HepG2 (cell line): ENCODE data around the gene PSMD12. TPM values are rescaled to one million over a fixed set of nuclear protein-coding genes. Genes with fewer than 3 reads are reported as not detected.
A peak's percentile ranks its signal among the peaks of the same experiment; 100 is the strongest.

ENCODE experiments used
- GATA4 ChIP-seq: sonication (generic); IDR thresholded peaks from 2 replicates; pipeline ENCODE4 v1.6.1; 2016; ENCODE audit warnings: antibody characterized with exemption, low read depth, borderline replicate concordance
- HNRNPL ChIP-seq: fragments of 200-400 bp; formaldehyde crosslinking; IDR thresholded peaks from 2 replicates; pipeline ENCODE4 v1.6.1; 2017; ENCODE audit warnings: mild to moderate bottlenecking, low read depth, low read length
- IKZF1 ChIP-seq: fragments of 450-650 bp; IDR thresholded peaks from 2 replicates; pipeline ENCODE4 v1.7.1; 2016
- JUNB ChIP-seq: sonication (generic); formaldehyde crosslinking; IDR thresholded peaks from 2 replicates; pipeline ENCODE4 v1.8.0; 2022; ENCODE audit warnings: missing genetic modification reagents, mild to moderate bottlenecking, borderline replicate concordance
- ZNF296 ChIP-seq: sonication (generic); formaldehyde crosslinking; conservative IDR thresholded peaks from 2 replicates; pipeline ENCODE4 v1.5.0; 2020; ENCODE audit warnings: mild to moderate bottlenecking, missing genetic modification reagents
- ZNF33B ChIP-seq: sonication (generic); formaldehyde crosslinking; IDR thresholded peaks from 2 replicates; pipeline ENCODE4 v1.5.1; 2020; ENCODE audit warnings: mild to moderate bottlenecking, missing genetic modification reagents
- ZNF496 ChIP-seq: sonication (generic); formaldehyde crosslinking; IDR thresholded peaks from 2 replicates; pipeline ENCODE4 v1.8.1; 2023; ENCODE audit warnings: mild to moderate bottlenecking, moderate library complexity, missing genetic modification reagents; ENCODE audit not compliant: insufficient replicate concordance
- polyA plus RNA-seq, 8 experiments: library from polyadenylated mRNA; depleted of rRNA in 3 of 8; stranded (reverse) in 7 of 8; unstranded in 1 of 8; fragments of >200 nt; fragmentation: Illumina TruSeq in 4 of 8; extraction: Trizol in 4 of 8; gene quantifications; 2 replicates each; pipeline versions ENCODE4 v1.2.1 to v1.2.3, GENCODE V29; 2011 to 2016; ENCODE audit warnings: low read depth in 4 of 8, missing spikeins in 1 of 8, mixed read lengths in 1 of 8; ENCODE audit not compliant: insufficient read depth in 1 of 8
- total RNA-seq, 5 experiments: library from RNA; depleted of rRNA; stranded (reverse); fragments of >200 nt; fragmentation: Illumina TruSeq; extraction: Trizol; gene quantifications; 2 replicates each; pipeline ENCODE4 v1.2.3, GENCODE V29; 2016; ENCODE audit warnings: low read depth in 1 of 5
- TF ChIP-seq, protein P1 (sequence below): IDR thresholded peaks from 2 replicates; pipeline ENCODE4 v1.6.1; 2016
- TF ChIP-seq, protein P2 (sequence below): sonication (generic); formaldehyde crosslinking; IDR thresholded peaks from 2 replicates; pipeline ENCODE4 v1.5.0; 2020; ENCODE audit warnings: mild to moderate bottlenecking, missing genetic modification reagents, moderate library complexity
- TF ChIP-seq, protein P3 (sequence below): sonication (generic); formaldehyde crosslinking; IDR thresholded peaks from 2 replicates; pipeline ENCODE4 v1.4.0; 2020; ENCODE audit warnings: missing genetic modification reagents
- TF ChIP-seq, protein P4 (sequence below): sonication (generic); formaldehyde crosslinking; IDR thresholded peaks from 2 replicates; pipeline ENCODE4 v1.5.0; 2020; ENCODE audit warnings: missing genetic modification reagents
- TF ChIP-seq, protein P5 (sequence below): IDR thresholded peaks from 2 replicates; pipeline ENCODE4 v1.6.1; 2016; ENCODE audit warnings: low read depth, borderline replicate concordance
- TF ChIP-seq, protein P6 (sequence below): sonication (generic); formaldehyde crosslinking; IDR thresholded peaks from 2 replicates; pipeline ENCODE4 v1.4.0; 2020; ENCODE audit warnings: mild to moderate bottlenecking, missing genetic modification reagents
- TF ChIP-seq, protein P7 (sequence below): sonication (generic); formaldehyde crosslinking; IDR thresholded peaks from 2 replicates; pipeline ENCODE4 v1.4.0; 2020; ENCODE audit warnings: missing genetic modification reagents
- TF ChIP-seq, protein P8 (sequence below): sonication (generic); formaldehyde crosslinking; IDR thresholded peaks from 2 replicates; pipeline ENCODE4 v1.4.0; 2020; ENCODE audit warnings: mild to moderate bottlenecking, missing genetic modification reagents

The PSMD12 gene
- total and polyA plus RNA-seq, 2 of the 13 experiments (the other 11 are each of a cell fraction or from before 2014, with no cell fraction given) = 27.4 to 71.7 TPM

DNA sequence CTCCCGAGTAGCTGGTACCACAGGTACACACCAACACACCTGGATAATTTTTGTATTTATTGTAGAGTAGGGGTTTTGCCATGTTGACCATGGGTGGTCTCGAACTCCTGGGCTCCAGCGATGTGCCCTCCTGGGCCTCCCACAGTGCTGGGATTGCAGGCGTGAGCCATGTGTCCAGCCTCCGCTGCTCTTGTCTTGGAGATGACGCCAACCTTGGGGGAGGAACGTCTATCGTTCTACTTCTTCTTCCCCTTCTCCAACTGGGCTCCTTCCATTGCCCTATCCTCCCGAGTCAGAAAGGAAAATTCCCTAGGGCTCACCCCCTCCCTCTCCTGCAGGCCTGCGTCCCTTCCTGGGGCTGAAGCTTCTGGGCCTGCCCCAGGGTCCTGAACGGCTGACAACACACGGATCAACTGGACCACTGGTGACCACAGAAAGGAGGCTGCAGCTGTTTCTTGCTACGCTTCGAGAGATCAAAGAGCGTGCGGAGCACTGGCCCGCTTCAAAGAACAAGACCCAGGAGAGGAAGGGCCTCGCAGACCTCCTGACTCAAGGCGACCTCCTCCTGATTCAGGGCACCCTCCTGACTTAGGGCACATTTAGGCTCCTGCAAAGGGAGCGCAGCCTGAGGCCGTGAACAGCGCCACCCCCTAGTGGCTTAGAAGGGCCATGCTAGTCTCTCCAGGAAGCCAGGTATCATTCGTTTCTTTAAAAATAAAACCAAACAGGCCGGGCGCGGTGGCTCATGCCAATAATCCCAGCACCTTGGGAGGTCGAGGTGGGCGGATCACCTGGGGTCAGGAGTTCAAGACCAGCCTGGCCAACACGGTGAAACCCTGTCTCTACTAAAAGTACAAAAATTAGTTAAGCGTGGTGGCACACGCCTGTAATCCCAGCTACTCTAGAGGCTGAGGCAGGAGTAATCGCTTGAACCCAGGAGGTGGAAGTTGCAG, 72.8 kb downstream of the PSMD12 start (continued):
- TF ChIP-seq, protein P1, sequence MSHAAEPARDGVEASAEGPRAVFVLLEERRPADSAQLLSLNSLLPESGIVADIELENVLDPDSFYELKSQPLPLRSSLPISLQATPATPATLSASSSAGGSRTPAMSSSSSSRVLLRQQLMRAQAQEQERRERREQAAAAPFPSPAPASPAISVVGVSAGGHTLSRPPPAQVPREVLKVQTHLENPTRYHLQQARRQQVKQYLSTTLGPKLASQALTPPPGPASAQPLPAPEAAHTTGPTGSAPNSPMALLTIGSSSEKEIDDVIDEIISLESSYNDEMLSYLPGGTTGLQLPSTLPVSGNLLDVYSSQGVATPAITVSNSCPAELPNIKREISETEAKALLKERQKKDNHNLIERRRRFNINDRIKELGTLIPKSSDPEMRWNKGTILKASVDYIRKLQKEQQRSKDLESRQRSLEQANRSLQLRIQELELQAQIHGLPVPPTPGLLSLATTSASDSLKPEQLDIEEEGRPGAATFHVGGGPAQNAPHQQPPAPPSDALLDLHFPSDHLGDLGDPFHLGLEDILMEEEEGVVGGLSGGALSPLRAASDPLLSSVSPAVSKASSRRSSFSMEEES (CRISPR knock-in tag) = no peak
- TF ChIP-seq JUNB (CRISPR knock-in tag) (no peak), ZNF33B (CRISPR knock-in tag) (no peak), IKZF1 (no peak), ZNF296 (no peak), ZNF496 (no peak), GATA4 (no peak), HNRNPL (no peak)
- TF ChIP-seq, protein P2, sequence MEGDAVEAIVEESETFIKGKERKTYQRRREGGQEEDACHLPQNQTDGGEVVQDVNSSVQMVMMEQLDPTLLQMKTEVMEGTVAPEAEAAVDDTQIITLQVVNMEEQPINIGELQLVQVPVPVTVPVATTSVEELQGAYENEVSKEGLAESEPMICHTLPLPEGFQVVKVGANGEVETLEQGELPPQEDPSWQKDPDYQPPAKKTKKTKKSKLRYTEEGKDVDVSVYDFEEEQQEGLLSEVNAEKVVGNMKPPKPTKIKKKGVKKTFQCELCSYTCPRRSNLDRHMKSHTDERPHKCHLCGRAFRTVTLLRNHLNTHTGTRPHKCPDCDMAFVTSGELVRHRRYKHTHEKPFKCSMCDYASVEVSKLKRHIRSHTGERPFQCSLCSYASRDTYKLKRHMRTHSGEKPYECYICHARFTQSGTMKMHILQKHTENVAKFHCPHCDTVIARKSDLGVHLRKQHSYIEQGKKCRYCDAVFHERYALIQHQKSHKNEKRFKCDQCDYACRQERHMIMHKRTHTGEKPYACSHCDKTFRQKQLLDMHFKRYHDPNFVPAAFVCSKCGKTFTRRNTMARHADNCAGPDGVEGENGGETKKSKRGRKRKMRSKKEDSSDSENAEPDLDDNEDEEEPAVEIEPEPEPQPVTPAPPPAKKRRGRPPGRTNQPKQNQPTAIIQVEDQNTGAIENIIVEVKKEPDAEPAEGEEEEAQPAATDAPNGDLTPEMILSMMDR (CRISPR knock-in tag) = peak; percentile 99
- TF ChIP-seq, protein P3, sequence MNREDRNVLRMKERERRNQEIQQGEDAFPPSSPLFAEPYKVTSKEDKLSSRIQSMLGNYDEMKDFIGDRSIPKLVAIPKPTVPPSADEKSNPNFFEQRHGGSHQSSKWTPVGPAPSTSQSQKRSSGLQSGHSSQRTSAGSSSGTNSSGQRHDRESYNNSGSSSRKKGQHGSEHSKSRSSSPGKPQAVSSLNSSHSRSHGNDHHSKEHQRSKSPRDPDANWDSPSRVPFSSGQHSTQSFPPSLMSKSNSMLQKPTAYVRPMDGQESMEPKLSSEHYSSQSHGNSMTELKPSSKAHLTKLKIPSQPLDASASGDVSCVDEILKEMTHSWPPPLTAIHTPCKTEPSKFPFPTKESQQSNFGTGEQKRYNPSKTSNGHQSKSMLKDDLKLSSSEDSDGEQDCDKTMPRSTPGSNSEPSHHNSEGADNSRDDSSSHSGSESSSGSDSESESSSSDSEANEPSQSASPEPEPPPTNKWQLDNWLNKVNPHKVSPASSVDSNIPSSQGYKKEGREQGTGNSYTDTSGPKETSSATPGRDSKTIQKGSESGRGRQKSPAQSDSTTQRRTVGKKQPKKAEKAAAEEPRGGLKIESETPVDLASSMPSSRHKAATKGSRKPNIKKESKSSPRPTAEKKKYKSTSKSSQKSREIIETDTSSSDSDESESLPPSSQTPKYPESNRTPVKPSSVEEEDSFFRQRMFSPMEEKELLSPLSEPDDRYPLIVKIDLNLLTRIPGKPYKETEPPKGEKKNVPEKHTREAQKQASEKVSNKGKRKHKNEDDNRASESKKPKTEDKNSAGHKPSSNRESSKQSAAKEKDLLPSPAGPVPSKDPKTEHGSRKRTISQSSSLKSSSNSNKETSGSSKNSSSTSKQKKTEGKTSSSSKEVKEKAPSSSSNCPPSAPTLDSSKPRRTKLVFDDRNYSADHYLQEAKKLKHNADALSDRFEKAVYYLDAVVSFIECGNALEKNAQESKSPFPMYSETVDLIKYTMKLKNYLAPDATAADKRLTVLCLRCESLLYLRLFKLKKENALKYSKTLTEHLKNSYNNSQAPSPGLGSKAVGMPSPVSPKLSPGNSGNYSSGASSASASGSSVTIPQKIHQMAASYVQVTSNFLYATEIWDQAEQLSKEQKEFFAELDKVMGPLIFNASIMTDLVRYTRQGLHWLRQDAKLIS (CRISPR knock-in tag) = no peak
- TF ChIP-seq, protein P4, sequence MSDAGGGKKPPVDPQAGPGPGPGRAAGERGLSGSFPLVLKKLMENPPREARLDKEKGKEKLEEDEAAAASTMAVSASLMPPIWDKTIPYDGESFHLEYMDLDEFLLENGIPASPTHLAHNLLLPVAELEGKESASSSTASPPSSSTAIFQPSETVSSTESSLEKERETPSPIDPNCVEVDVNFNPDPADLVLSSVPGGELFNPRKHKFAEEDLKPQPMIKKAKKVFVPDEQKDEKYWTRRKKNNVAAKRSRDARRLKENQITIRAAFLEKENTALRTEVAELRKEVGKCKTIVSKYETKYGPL (CRISPR knock-in tag) = no peak
- TF ChIP-seq, protein P5, sequence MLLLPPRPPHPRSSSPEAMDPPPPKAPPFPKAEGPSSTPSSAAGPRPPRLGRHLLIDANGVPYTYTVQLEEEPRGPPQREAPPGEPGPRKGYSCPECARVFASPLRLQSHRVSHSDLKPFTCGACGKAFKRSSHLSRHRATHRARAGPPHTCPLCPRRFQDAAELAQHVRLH (CRISPR knock-in tag) = peak; percentile 69; the same call in 1 of the 2 replicates
- TF ChIP-seq, protein P6, sequence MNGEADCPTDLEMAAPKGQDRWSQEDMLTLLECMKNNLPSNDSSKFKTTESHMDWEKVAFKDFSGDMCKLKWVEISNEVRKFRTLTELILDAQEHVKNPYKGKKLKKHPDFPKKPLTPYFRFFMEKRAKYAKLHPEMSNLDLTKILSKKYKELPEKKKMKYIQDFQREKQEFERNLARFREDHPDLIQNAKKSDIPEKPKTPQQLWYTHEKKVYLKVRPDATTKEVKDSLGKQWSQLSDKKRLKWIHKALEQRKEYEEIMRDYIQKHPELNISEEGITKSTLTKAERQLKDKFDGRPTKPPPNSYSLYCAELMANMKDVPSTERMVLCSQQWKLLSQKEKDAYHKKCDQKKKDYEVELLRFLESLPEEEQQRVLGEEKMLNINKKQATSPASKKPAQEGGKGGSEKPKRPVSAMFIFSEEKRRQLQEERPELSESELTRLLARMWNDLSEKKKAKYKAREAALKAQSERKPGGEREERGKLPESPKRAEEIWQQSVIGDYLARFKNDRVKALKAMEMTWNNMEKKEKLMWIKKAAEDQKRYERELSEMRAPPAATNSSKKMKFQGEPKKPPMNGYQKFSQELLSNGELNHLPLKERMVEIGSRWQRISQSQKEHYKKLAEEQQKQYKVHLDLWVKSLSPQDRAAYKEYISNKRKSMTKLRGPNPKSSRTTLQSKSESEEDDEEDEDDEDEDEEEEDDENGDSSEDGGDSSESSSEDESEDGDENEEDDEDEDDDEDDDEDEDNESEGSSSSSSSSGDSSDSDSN (CRISPR knock-in tag) = no peak
- TF ChIP-seq, protein P7, sequence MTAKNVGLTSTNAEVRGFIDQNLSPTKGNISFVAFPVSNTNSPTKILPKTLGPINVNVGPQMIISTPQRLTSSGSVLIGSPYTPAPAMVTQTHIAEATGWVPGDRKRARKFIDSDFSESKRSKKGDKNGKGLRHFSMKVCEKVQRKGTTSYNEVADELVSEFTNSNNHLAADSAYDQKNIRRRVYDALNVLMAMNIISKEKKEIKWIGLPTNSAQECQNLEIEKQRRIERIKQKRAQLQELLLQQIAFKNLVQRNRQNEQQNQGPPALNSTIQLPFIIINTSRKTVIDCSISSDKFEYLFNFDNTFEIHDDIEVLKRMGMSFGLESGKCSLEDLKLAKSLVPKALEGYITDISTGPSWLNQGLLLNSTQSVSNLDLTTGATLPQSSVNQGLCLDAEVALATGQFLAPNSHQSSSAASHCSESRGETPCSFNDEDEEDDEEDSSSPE (CRISPR knock-in tag) = no peak
- TF ChIP-seq, protein P8, sequence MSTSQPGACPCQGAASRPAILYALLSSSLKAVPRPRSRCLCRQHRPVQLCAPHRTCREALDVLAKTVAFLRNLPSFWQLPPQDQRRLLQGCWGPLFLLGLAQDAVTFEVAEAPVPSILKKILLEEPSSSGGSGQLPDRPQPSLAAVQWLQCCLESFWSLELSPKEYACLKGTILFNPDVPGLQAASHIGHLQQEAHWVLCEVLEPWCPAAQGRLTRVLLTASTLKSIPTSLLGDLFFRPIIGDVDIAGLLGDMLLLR = no peak
